Measurements from ENCODE around the gene OR51B6. TPM values are rescaled to one million over a fixed set of nuclear protein-coding genes. Genes with fewer than 3 reads are reported as not detected.

The OR51B6 gene
- total and polyA plus RNA-seq, 2 of the 13 experiments (the other 11 are each of a cell fraction or from before 2014, with no cell fraction given), result not detected

DNA sequence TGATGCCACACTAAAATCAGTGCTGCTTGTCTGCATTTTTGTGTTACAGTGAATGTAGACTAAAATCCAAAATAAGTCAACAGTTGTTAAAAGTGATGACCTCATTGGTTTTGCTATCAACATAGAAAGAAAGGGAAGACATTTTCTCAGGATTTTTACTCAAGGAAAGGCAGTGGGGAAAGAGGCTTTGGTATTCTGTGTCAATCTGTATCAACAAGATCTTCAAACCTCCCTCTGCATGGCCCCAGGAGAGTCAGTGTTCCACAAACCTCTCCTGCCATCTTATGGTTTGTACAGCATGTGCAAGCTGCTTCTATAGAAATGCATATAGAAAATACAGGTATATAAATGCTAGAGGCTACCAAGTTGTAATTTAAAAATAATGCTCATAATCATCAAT, 18.5 kb downstream of the OR51B6 start (continued):
- TF ChIP-seq, protein P1, sequence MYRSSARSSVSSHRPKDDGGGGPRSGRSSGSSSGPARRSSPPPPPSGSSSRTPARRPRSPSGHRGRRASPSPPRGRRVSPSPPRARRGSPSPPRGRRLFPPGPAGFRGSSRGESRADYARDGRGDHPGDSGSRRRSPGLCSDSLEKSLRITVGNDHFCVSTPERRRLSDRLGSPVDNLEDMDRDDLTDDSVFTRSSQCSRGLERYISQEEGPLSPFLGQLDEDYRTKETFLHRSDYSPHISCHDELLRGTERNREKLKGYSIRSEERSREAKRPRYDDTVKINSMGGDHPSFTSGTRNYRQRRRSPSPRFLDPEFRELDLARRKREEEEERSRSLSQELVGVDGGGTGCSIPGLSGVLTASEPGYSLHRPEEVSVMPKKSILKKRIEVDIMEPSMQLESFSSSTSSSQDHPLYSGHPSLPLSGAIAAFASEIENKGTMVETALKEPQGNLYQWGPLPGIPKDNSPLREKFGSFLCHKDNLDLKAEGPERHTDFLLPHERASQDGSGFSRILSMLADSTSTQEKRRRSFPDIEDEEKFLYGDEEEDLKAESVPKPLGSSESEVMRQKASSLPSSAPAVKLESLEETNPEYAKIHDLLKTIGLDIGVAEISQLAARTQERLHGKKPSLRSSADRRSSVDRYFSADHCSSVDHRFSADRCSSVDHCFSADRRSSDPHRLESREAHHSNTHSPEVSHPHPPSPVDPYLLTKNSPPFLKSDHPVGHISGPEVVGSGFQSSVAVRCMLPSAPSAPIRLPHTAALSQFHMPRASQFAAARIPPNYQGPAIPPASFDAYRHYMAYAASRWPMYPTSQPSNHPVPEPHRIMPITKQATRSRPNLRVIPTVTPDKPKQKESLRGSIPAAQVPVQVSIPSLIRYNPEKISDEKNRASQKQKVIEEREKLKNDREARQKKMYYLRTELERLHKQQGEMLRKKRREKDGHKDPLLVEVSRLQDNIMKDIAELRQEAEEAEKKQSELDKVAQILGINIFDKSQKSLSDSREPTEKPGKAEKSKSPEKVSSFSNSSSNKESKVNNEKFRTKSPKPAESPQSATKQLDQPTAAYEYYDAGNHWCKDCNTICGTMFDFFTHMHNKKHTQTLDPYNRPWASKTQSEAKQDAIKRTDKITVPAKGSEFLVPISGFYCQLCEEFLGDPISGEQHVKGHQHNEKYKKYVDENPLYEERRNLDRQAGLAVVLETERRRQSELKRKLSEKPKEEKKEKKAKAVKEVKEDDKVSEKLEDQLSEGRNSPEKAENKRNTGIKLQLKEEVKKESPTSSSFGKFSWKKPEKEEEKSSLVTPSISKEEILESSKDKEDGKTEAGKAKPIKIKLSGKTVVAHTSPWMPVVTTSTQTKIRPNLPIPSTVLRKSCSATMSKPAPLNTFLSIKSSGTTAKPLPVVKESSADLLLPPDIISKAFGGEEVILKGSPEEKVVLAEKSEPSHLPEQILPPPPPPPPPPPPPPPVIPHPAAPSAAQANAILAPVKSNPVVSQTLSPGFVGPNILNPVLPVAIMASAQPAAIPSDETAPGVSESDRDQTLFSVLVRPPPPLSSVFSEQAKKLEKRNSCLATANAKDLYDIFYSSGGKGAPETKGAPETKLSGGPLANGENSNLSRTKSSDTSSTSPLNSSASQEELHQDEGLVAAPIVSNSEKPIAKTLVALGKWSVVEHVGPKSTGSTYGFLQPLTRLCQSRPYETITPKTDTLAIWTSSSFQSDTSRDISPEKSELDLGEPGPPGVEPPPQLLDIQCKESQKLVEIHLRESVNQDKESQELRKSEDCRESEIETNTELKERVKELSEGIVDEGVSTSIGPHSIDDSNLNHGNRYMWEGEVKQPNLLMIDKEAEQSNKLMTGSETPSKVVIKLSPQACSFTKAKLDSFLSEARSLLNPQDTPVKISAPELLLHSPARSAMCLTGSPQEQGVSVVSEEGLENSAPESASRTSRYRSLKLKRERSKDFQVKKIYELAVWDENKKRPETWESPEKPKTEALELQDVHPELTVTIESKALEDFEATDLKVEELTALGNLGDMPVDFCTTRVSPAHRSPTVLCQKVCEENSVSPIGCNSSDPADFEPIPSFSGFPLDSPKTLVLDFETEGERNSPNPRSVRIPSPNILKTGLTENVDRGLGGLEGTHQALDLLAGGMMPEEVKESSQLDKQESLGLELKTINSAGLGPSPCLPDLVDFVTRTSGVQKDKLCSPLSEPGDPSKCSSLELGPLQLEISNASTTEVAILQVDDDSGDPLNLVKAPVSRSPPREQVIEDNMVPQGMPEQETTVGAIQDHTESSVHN (CRISPR knock-in tag; IDR thresholded peaks at IDR 0.05), result no peak
- no peak for TF ChIP-seq SALL1 (CRISPR knock-in tag; IDR thresholded peaks at IDR 0.05)
- TF ChIP-seq, protein P2, sequence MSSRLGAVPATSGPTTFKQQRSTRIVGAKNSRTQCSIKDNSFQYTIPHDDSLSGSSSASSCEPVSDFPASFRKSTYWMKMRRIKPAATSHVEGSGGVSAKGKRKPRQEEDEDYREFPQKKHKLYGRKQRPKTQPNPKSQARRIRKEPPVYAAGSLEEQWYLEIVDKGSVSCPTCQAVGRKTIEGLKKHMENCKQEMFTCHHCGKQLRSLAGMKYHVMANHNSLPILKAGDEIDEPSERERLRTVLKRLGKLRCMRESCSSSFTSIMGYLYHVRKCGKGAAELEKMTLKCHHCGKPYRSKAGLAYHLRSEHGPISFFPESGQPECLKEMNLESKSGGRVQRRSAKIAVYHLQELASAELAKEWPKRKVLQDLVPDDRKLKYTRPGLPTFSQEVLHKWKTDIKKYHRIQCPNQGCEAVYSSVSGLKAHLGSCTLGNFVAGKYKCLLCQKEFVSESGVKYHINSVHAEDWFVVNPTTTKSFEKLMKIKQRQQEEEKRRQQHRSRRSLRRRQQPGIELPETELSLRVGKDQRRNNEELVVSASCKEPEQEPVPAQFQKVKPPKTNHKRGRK (CRISPR knock-in tag; IDR thresholded peaks at IDR 0.05), result no peak
- TF ChIP-seq, protein P3, sequence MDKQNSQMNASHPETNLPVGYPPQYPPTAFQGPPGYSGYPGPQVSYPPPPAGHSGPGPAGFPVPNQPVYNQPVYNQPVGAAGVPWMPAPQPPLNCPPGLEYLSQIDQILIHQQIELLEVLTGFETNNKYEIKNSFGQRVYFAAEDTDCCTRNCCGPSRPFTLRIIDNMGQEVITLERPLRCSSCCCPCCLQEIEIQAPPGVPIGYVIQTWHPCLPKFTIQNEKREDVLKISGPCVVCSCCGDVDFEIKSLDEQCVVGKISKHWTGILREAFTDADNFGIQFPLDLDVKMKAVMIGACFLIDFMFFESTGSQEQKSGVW (CRISPR knock-in tag; IDR thresholded peaks at IDR 0.05; ENCODE audit: borderline replicate concordance), result no peak
- TF ChIP-seq RXRA (CRISPR knock-in tag; IDR thresholded peaks at IDR 0.05), result no peak
- TF ChIP-seq KMT2A (CRISPR knock-in tag; IDR thresholded peaks at IDR 0.05), result no peak
- TF ChIP-seq, protein P4, sequence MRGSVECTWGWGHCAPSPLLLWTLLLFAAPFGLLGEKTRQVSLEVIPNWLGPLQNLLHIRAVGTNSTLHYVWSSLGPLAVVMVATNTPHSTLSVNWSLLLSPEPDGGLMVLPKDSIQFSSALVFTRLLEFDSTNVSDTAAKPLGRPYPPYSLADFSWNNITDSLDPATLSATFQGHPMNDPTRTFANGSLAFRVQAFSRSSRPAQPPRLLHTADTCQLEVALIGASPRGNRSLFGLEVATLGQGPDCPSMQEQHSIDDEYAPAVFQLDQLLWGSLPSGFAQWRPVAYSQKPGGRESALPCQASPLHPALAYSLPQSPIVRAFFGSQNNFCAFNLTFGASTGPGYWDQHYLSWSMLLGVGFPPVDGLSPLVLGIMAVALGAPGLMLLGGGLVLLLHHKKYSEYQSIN (CRISPR knock-in tag; IDR thresholded peaks at IDR 0.05; ENCODE audit: borderline replicate concordance), result no peak
- TF ChIP-seq, protein P5, sequence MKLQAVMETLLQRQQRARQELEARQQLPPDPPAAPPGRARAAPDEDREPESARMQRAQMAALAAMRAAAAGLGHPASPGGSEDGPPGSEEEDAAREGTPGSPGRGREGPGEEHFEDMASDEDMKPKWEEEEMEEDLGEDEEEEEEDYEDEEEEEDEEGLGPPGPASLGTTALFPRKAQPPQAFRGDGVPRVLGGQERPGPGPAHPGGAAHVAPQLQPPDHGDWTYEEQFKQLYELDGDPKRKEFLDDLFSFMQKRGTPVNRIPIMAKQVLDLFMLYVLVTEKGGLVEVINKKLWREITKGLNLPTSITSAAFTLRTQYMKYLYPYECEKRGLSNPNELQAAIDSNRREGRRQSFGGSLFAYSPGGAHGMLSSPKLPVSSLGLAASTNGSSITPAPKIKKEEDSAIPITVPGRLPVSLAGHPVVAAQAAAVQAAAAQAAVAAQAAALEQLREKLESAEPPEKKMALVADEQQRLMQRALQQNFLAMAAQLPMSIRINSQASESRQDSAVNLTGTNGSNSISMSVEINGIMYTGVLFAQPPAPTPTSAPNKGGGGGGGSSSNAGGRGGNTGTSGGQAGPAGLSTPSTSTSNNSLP (IDR thresholded peaks at IDR 0.05; ENCODE audit: low read depth, low read length), result no peak
- no peak for TF ChIP-seq WIZ (CRISPR knock-in tag; IDR thresholded peaks at IDR 0.05)
